ENCODE data around the gene SEC31B. TPM values are rescaled to one million over a fixed set of nuclear protein-coding genes. Genes with fewer than 3 reads are reported as not detected.

Gene SEC31B
- total RNA-seq, 2 experiments from 2014 or later: 202 to 208 TPM

GRCh38 chr10:100485366-100485765 is 34.3 kb downstream of the SEC31B start:
- Mint-ChIP-seq H3K4me1 (peaks cover 35% of the 10 kb centered on the region), H3K27me3 (peaks cover 4% of the 10 kb centered on the region), H3K4me3 (no peak overlapping the region), H3K36me3 (ENCODE audit: low read depth) (peaks cover 61% of the 10 kb centered on the region), H3K27ac (no peak overlapping the region), H3K9me3 (no peaks in the 10 kb centered on the region)
- DNase-seq: no peak
- POLR2A ChIA-PET: no interaction called here
- CTCF ChIA-PET: interaction anchor here (0.9 to 2.5 kb wide), 4 partner anchors 10 to 51 kb away, joined by 3 to 7 read pairs (median 4); no protein-coding TSS in a partner anchor

GRCh38 chr10:100483876-100484666 is 35.6 kb downstream of the SEC31B start:
- Mint-ChIP-seq H3K27me3 (peaks cover 12% of the 10 kb centered on the region), H3K27ac (peak overlapping the region; percentile 1), H3K4me3 (no peak overlapping the region), H3K4me1 (peaks cover 33% of the 10 kb centered on the region), H3K36me3 (ENCODE audit: low read depth) (peaks cover 51% of the 10 kb centered on the region), H3K9me3 (no peaks in the 10 kb centered on the region)
- no peak for DNase-seq
- CTCF ChIA-PET: interaction anchor here (1.4 to 5.8 kb wide), 7 partner anchors 8 to 119 kb away, joined by 3 to 82 read pairs (median 7); partner anchors contain the start of gene SEC31B
- POLR2A ChIA-PET: interaction anchor here (2.2 kb wide), 1 partner anchor 25 kb away, joined by 10 read pairs; no protein-coding TSS in a partner anchor

DNA sequence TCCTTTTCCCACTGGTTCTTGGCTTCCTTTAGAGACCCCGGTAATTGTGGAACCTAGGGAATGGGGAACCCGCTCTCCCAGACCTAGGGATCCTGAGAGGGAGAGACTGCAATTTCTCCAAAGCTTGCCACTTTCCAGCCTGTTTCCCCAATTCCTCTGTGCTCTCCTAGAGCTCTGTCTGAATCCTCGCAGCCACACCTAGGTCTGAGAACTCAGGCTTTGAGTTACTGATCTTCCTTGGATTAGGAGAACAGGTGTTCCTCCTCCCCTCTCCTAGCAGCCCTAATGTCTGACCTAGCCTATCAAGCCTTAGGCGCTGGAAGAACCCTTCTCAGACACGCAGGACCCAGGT is 36.9 kb downstream of the SEC31B start:
- Mint-ChIP-seq H3K4me3 (peak overlapping the region; percentile 74), H3K9me3 (no peaks in the 10 kb centered on the region), H3K36me3 (ENCODE audit: low read depth) (peaks cover 41% of the 10 kb centered on the region), H3K4me1 (peaks cover 33% of the 10 kb centered on the region), H3K27ac (peak overlapping the region; percentile 70), H3K27me3 (peaks cover 13% of the 10 kb centered on the region)
- no peak for DNase-seq
- CTCF ChIA-PET: interaction anchor here (0.6 to 5.8 kb wide), 22 partner anchors 8 to 179 kb away, joined by 3 to 82 read pairs (median 5); partner anchors contain the start of genes HIF1AN and SEC31B
- POLR2A ChIA-PET: interaction anchor here (0.6 to 2.2 kb wide), 4 partner anchors 17 to 116 kb away, joined by 3 to 10 read pairs (median 4); no protein-coding TSS in a partner anchor

DNA sequence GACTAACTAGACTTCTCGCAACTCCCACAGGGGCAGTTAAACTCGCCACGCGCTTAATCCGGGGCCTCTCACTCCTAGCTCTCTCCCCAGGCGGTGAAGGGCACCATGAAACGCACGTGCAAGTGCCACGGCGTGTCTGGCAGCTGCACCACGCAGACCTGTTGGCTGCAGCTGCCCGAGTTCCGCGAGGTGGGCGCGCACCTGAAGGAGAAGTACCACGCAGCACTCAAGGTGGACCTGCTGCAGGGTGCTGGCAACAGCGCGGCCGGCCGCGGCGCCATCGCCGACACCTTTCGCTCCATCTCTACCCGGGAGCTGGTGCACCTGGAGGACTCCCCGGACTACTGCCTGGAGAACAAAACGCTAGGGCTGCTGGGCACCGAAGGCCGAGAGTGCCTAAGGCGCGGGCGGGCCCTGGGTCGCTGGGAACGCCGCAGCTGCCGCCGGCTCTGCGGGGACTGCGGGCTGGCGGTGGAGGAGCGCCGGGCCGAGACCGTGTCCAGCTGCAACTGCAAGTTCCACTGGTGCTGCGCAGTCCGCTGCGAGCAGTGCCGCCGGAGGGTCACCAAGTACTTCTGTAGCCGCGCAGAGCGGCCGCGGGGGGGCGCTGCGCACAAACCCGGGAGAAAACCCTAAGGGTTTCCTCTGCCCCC is 37.4 kb downstream of the SEC31B start:
- H3K9me3 Mint-ChIP-seq: no peaks in the 10 kb centered on the region
- H3K4me1 Mint-ChIP-seq: peaks cover 33% of the 10 kb centered on the region
- peak overlapping the region; percentile 70 for H3K27ac Mint-ChIP-seq
- DNase-seq: peak; percentile 67
- peaks cover 40% of the 10 kb centered on the region for H3K36me3 Mint-ChIP-seq (ENCODE audit: low read depth)
- H3K4me3 Mint-ChIP-seq: peak overlapping the region; percentile 74
- H3K27me3 Mint-ChIP-seq: peaks cover 13% of the 10 kb centered on the region
- CTCF ChIA-PET: interaction anchor here (0.7 to 5.8 kb wide), 21 partner anchors 9 to 178 kb away, joined by 3 to 82 read pairs (median 5); partner anchors contain the start of genes HIF1AN and SEC31B
- POLR2A ChIA-PET: interaction anchor here (0.6 to 2.2 kb wide), 4 partner anchors 17 to 117 kb away, joined by 3 to 10 read pairs (median 4); no protein-coding TSS in a partner anchor

DNA sequence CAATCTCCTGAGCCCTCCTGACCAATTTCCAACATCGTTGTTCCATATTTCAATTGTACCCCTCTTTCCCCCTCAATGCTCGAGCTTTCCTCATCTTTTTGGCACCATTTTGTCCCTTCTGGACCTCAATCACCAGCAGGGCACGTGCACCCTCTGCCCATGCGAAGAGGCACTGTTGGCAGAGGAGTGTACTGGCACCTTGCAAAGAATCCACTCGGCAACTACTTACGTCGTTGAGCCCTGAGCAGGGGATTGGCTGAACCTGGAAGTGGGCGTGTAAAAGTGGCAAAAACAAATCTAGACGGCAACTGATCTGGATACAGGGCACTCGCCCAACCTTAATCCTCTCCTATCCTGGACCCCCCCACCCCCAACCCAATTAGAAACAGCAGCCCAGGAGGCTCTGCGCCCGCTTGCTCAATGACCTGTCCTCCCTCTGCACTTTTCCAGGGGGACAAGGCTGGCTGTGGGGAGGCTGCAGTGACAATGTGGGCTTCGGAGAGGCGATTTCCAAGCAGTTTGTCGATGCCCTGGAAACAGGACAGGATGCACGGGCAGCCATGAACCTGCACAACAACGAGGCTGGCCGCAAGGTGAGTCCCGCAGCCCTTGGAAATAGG is 38.1 kb downstream of the SEC31B start:
- H3K36me3 Mint-ChIP-seq (ENCODE audit: low read depth): peaks cover 32% of the 10 kb centered on the region
- peak; percentile 92 for DNase-seq
- peaks cover 33% of the 10 kb centered on the region for H3K4me1 Mint-ChIP-seq
- ChIA-PET POLR2A (interaction anchor here (2.2 kb wide), 1 partner anchor 27 kb away, joined by 10 read pairs; no protein-coding TSS in a partner anchor), CTCF (interaction anchor here (1.1 to 5.8 kb wide), 13 partner anchors 9 to 131 kb away, joined by 3 to 82 read pairs (median 5); partner anchors contain the start of gene SEC31B)
- peaks cover 13% of the 10 kb centered on the region for H3K27me3 Mint-ChIP-seq
- H3K4me3 Mint-ChIP-seq: peak overlapping the region; percentile 74
- H3K27ac Mint-ChIP-seq: peak overlapping the region; percentile 70
- H3K9me3 Mint-ChIP-seq: no peaks in the 10 kb centered on the region

DNA sequence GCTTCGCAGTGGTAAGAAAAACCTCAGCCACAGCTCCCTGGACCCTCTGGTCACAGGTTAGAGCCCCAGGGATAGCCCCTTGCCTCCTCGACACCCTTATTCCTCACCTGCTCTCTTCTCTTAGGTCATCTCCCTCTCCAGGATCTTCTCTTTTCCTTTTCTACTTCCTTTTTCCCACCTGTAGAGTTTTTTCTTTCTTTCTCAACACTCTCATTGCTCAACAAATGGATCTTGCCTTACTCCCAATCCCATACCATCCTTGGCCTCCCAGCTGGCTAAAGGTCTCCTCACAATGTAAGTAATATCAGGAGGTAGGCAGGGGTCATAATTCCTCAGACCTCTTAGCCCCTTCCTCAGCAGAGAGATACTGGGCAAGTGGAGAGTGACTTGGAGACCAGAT is 39.7 kb downstream of the SEC31B start:
- H3K27ac Mint-ChIP-seq: no peak overlapping the region
- CTCF ChIA-PET: interaction anchor here (0.7 to 5.8 kb wide), 6 partner anchors 15 to 130 kb away, joined by 3 to 82 read pairs (median 3); partner anchors contain the start of gene WNT8B
- POLR2A ChIA-PET: no interaction called here
- DNase-seq: no peak
- peaks cover 13% of the 10 kb centered on the region for H3K27me3 Mint-ChIP-seq
- peaks cover 19% of the 10 kb centered on the region for H3K36me3 Mint-ChIP-seq (ENCODE audit: low read depth)
- no peaks in the 10 kb centered on the region for H3K9me3 Mint-ChIP-seq
- H3K4me3 Mint-ChIP-seq: no peak overlapping the region
- peaks cover 33% of the 10 kb centered on the region for H3K4me1 Mint-ChIP-seq

GRCh38 chr10:100479037-100479436 is 40.6 kb downstream of the SEC31B start:
- H3K9me3 Mint-ChIP-seq: no peaks in the 10 kb centered on the region
- H3K27ac Mint-ChIP-seq: no peak overlapping the region
- ChIA-PET CTCF (no interaction called here), POLR2A (no interaction called here)
- no peak for DNase-seq
- H3K4me3 Mint-ChIP-seq: no peak overlapping the region
- peaks cover 25% of the 10 kb centered on the region for H3K4me1 Mint-ChIP-seq
- H3K27me3 Mint-ChIP-seq: peaks cover 13% of the 10 kb centered on the region
- H3K36me3 Mint-ChIP-seq (ENCODE audit: low read depth): peaks cover 10% of the 10 kb centered on the region

GRCh38 chr10:100477970-100478369 is 41.7 kb downstream of the SEC31B start:
- H3K27me3 Mint-ChIP-seq: peaks cover 13% of the 10 kb centered on the region
- no peak for DNase-seq
- no peak overlapping the region for H3K4me3 Mint-ChIP-seq
- ChIA-PET POLR2A (interaction anchor here (0.6 kb wide), 1 partner anchor 33 kb away, joined by 5 read pairs; no protein-coding TSS in a partner anchor), CTCF (interaction anchor here (0.6 to 1.1 kb wide), 3 partner anchors 17 to 88 kb away, joined by 3 read pairs; no protein-coding TSS in a partner anchor)
- peaks cover 6% of the 10 kb centered on the region for H3K36me3 Mint-ChIP-seq (ENCODE audit: low read depth)
- no peaks in the 10 kb centered on the region for H3K9me3 Mint-ChIP-seq
- peaks cover 14% of the 10 kb centered on the region for H3K4me1 Mint-ChIP-seq
- H3K27ac Mint-ChIP-seq: no peak overlapping the region

GRCh38 chr10:100470367-100470766 is 49.3 kb downstream of the SEC31B start:
- Mint-ChIP-seq H3K36me3 (ENCODE audit: low read depth) (peaks cover 3% of the 10 kb centered on the region), H3K4me1 (no peaks in the 10 kb centered on the region), H3K4me3 (no peak overlapping the region), H3K27ac (no peak overlapping the region), H3K9me3 (no peaks in the 10 kb centered on the region), H3K27me3 (peaks cover 5% of the 10 kb centered on the region)
- DNase-seq: no peak
- ChIA-PET POLR2A (no interaction called here), CTCF (interaction anchor here (0.8 to 1.0 kb wide), 2 partner anchors 26 to 49 kb away, joined by 3 read pairs; no protein-coding TSS in a partner anchor)

GRCh38 chr10:100469756-100470155 is 49.9 kb downstream of the SEC31B start:
- H3K27ac Mint-ChIP-seq: no peak overlapping the region
- CTCF ChIA-PET: interaction anchor here (1.0 to 1.2 kb wide), 3 partner anchors 26 to 96 kb away, joined by 3 to 4 read pairs (median 3); no protein-coding TSS in a partner anchor
- H3K9me3 Mint-ChIP-seq: no peaks in the 10 kb centered on the region
- no peak for DNase-seq
- H3K4me1 Mint-ChIP-seq: no peaks in the 10 kb centered on the region
- H3K27me3 Mint-ChIP-seq: peaks cover 5% of the 10 kb centered on the region
- peaks cover 3% of the 10 kb centered on the region for H3K36me3 Mint-ChIP-seq (ENCODE audit: low read depth)
- no peak overlapping the region for H3K4me3 Mint-ChIP-seq
- POLR2A ChIA-PET: no interaction called here

DNA sequence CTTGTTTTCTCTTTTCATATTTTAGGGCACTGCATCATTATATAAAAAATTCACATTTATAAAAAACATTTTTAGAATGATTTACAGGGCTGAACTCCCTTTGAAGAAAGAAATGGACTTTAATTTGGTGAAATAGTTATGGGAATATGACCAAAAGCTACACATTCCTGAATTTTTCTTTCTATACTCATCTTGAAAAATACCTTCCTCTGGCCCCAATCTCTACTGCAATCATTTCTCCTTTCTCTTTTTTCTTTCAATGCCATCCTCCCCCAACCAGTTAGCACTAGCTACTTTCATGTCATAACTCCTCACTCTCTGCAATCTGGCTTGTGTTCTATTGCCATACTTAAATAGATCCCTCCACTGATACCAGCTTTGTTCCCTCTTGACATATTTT is 50.7 kb downstream of the SEC31B start:
- no peak overlapping the region for H3K27ac Mint-ChIP-seq
- ChIA-PET CTCF (interaction anchor here (1.2 kb wide), 2 partner anchors 28 to 95 kb away, joined by 3 to 4 read pairs; no protein-coding TSS in a partner anchor), POLR2A (no interaction called here)
- no peak for DNase-seq
- no peaks in the 10 kb centered on the region for H3K9me3 Mint-ChIP-seq
- H3K36me3 Mint-ChIP-seq (ENCODE audit: low read depth): peaks cover 3% of the 10 kb centered on the region
- peaks cover 5% of the 10 kb centered on the region for H3K27me3 Mint-ChIP-seq
- H3K4me1 Mint-ChIP-seq: no peaks in the 10 kb centered on the region
- H3K4me3 Mint-ChIP-seq: no peak overlapping the region

- no peak overlapping the region for H3K4me3 Mint-ChIP-seq
- peaks cover 5% of the 10 kb centered on the region for H3K27me3 Mint-ChIP-seq
- H3K4me1 Mint-ChIP-seq: no peaks in the 10 kb centered on the region
These were observed 51.3 kb downstream of the SEC31B start for GRCh38 chr10:100468322-100468721.

More at GRCh38 chr10:100468322-100468721, 51.3 kb downstream of the SEC31B start:
- Mint-ChIP-seq H3K9me3 (no peaks in the 10 kb centered on the region), H3K27ac (no peak overlapping the region), H3K36me3 (ENCODE audit: low read depth) (peaks cover under 1% of the 10 kb centered on the region)
- no peak for DNase-seq
- CTCF ChIA-PET: interaction anchor here (1.2 kb wide), 1 partner anchor 94 kb away, joined by 3 read pairs; no protein-coding TSS in a partner anchor
- POLR2A ChIA-PET: no interaction called here

All from activated CD4-positive, alpha-beta T cell treated with anti-CD3 and anti-CD28 coated beads, Interleukin-2, amount 10 ng/mL, durations not matched to agents 7 days and 5 days (primary cell).